GM19452 (cell line): ENCODE results near the gene IFI44L.

Experiments
- ATAC-seq: cut with Tn5 transposase; IDR thresholded peaks from one replicate; pipeline ENCODE4 v1.9.1; 2021; ENCODE audit not compliant: unreplicated experiment

IFI44L gene

GRCh38 chr1:78640462-78640861 is 20.2 kb downstream of the IFI44L start:
- ATAC-seq = no peak

GRCh38 chr1:78641558-78641957 is 21.3 kb downstream of the IFI44L start:
- ATAC-seq = no peak

DNA sequence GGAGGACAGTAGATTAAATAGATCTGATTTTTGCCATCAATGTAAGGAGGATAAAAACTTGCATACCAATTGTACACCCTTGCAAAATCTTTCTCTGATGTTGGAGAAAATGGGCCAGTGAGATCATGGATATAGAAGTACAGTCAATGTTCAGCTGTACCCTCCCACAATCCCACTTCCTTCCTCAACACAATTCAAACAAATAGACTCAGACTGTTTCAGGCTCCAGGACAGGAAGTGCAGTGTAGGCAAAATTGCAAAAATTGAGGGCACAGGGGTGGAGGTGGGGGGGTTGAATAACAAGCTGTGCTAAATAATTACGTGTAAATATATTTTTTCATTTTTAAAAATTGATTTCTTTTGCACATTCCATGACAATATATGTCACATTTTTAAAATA is 25.5 kb downstream of the IFI44L start:
- no peak for ATAC-seq

GRCh38 chr1:78647238-78647637 is 27.0 kb downstream of the IFI44L start:
- no peak for ATAC-seq

- ATAC-seq = peak; percentile 83
These were observed 29.4 kb downstream of the IFI44L start, which contains the start of gene IFI44 for GRCh38 chr1:78649628-78650027. Gene IFI44 (plus strand): TSS chr1:78649831. CDS start chr1:78650196, 365 bp downstream.

DNA sequence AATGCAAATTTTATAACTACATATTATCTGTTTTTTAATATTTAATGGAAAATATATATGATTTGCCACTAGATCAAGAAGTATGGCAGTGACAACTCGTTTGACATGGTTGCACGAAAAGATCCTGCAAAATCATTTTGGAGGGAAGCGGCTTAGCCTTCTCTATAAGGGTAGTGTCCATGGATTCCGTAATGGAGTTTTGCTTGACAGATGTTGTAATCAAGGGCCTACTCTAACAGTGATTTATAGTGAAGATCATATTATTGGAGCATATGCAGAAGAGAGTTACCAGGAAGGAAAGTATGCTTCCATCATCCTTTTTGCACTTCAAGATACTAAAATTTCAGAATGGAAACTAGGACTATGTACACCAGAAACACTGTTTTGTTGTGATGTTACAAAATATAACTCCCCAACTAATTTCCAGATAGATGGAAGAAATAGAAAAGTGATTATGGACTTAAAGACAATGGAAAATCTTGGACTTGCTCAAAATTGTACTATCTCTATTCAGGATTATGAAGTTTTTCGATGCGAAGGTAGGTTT is 29.9 kb downstream of the IFI44L start:
- ATAC-seq = no peak

DNA sequence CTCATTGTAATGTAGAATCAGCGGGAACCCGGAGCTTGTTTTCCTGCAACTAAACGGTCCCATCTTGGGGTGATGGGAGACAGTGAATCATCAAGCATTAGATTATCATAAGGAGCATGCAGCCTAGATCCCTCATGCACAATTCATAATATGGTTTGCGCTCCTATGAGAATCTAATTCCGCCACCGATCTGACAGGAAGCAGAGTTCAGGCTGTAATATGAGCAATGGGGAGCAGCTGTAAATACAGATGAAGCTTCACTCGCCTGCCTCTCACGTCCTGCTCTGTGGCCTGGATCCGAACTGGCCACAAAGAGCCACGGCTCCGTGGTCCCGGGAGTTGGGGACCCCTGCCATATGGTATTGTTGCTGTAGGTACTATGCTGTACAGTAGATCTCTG is 31.0 kb downstream of the IFI44L start:
- ATAC-seq = no peak

DNA sequence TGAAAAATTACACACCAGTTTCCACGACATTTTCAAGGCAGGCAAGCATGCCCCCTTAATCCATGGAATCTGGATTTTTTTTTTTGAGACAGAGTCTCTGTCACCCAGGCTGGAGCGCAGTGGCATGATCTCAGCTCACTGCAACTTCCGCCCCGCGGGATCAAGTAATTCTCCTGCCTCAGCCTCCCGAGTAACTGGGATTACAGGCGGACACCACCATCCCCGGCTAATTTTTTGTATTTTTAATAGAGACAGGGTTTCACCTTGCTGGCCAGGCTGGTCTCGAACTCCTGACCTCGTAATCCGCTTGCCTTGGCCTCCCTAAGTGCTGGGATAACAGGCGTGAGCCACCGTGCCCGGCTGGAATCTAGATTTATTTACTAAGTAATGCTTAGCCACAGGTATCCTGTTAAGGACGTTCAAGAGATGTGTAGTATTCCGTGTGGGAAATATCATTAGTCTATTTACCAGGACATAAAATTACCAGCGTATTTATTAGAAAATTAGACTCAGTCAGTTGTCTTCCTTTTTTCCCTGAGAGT is 31.8 kb downstream of the IFI44L start:
- ATAC-seq = no peak

DNA sequence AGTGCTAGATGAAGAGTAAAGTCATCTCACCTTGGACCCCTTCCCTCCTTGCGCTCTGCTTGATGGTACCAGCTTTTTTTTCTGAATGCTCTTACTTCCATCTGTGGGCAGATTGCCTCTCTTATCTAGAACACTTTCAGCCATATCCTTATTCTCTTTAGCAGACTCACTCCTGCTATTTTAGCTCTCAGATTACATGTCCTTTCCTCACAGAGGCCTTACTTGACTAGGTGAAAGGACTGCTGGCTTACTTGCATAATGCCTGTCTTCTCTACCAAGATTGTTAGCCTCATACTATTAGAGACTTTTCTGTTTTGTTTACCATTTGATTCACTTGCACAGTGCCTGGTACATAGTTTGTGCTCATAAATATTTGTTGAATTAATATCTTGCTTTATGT is 38.7 kb downstream of the IFI44L start:
- ATAC-seq = no peak

DNA sequence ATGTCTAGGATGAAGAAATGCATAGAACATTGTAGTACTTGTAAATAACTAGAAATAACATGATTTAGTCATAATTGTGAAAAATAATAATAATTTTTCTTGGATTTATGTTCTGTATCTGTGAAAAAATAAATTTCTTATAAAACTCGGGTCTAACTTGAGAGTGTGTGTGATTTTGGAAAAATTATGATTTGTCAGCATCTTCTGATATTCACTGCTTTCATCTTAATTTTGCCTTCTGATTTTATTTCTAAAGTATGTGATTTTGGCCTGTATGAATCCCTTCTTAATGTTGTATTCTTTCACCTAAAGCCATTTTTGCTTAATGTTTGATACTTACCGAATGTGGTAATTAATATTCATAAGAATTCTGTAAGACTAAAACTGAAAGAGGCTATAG is 43.7 kb downstream of the IFI44L start:
- ATAC-seq = no peak

DNA sequence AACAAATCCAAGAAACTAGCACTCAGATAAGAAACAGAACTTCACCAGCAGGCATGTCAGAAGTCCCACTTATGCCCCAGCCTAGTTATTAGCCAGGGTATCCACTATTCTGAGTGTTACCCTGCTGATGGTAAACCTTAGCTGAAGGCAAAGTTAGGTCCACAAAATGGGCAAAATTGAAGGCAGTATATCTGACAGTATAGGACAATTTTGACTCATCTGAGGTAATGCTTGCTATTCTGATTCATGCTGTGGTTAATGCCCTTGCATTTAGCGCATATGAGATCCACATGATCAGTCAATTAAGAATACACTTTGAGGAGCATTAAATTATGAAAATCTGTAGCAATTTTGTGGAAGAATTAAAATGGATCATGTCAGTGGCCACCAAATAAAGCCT is 44.5 kb downstream of the IFI44L start:
- ATAC-seq = no peak

DNA sequence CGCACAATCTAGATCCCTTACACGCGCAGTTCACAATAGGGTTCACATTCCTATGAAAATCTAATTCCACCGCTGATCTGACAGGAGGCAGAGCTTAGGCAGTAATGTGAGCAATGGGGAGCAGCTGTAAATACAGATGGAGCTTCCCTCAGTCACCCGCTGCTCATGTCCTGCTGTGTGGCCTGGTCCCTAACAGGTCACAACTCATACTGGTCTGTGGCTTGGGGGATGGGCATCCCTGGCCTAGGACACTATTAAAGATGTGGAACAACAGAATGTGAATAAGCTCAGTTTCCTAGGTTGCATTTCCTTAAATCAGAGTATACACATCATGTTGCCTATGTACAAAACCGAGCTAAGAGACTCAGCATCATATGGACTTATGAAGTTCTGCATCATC is 45.6 kb downstream of the IFI44L start:
- ATAC-seq = no peak

DNA sequence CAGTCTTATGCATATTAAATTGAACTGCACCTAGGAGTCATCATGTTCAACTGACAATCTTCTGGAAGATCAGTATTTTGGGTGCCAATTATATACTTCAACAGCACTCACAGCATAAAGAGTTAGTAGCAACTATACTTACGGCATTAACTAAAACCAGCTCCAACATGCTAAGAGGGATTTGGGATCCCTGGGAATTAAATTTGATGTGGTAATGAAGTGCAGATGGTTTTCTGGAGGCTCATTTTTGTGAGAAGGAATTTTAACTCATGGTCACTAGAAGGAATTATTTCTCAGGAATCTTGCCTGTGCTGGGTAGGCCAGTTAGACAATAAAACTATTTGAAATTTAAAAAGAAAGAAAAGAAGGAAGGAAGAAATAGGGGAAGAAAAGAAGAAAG is 47.7 kb downstream of the IFI44L start:
- no peak for ATAC-seq

DNA sequence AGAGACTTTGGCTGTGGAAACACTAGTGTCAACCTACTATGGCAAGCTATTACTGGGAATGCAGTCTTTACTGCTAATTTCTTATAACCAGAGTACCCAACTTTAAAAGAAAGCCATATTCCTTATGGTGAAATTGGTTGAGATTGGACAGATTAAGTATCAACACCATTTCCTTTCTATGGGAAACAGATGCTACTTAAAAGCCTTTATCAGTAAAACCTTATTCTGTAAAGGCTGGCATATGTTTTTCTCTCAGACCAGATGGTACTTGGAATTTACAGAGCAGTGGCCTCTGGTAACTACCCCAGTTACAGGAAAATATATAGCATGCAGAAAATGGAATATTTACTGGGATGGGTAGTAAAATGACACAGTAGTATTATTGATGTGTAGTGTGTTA is 48.2 kb downstream of the IFI44L start:
- no peak for ATAC-seq

- no peak for ATAC-seq
These were observed 52.2 kb downstream of the IFI44L start for GRCh38 chr1:78672428-78672827.

- no peak for ATAC-seq
These were observed 52.9 kb downstream of the IFI44L start for GRCh38 chr1:78673120-78673519.

- ATAC-seq = no peak
These were observed 56.2 kb downstream of the IFI44L start for GRCh38 chr1:78676347-78676982.

- ATAC-seq = no peak
These were observed 56.7 kb downstream of the IFI44L start for GRCh38 chr1:78676993-78677392.

GRCh38 chr1:78677788-78678187 is 57.5 kb downstream of the IFI44L start:
- ATAC-seq = no peak

- ATAC-seq = peak; percentile 88
These were observed 58.1 kb downstream of the IFI44L start for GRCh38 chr1:78678324-78678723.

- no peak for ATAC-seq
These were observed 61.0 kb downstream of the IFI44L start for GRCh38 chr1:78681265-78681664.

- no peak for ATAC-seq
These were observed 62.2 kb downstream of the IFI44L start for GRCh38 chr1:78682496-78682895.

GRCh38 chr1:78683079-78683478 is 62.8 kb downstream of the IFI44L start:
- ATAC-seq = no peak
